Naive thymus-derived CD4-positive, alpha-beta T cell (primary cell): ENCODE results near the gene KRT23. TPM values are rescaled to one million over a fixed set of nuclear protein-coding genes. Genes with fewer than 3 reads are reported as not detected.
A peak's percentile ranks its signal among the peaks of the same experiment; 100 is the strongest.

ENCODE experiments used
- ATAC-seq: fragments of 150-1000 bp; cut with Tn5 transposase; 2 replicates; pipeline ENCODE4 v1.10.0; 2021; ENCODE audit warnings: mild to moderate bottlenecking, moderate library complexity
- CTCF ChIA-PET: fragments of 350-600 bp; sonication (Branson Sonifier 250); formaldehyde crosslinking; loops from one replicate; lab custom pipeline; 2021; ENCODE audit warnings: antibody characterized with exemption; lab: Charles Lee
- POLR2A ChIA-PET: fragments of 350-600 bp; sonication (Branson Sonifier 250); formaldehyde crosslinking; loops from one replicate; lab custom pipeline; 2021; ENCODE audit warnings: antibody characterized with exemption, inconsistent platforms; lab: Charles Lee
- DNase-seq, 9 donors: peaks; one replicate each; pipeline versions ENCODE4 v3.0.0 to v3.0.0-alpha.2; 2020 to 2022; ENCODE audit warnings: mixed read lengths in 1 of 9
- H3K27ac ChIP-seq: one replicate; pipeline ENCODE4 v1.7.0; 2013; ENCODE audit warnings: mild to moderate bottlenecking, low read depth, low read length, moderate library complexity
- H3K27me3 ChIP-seq, 2 donors: one replicate each; pipeline ENCODE4 v1.7.0; 2013; ENCODE audit warnings: low read length in 2 of 2, mild to moderate bottlenecking in 2 of 2, moderate library complexity in 2 of 2; ENCODE audit not compliant: control insufficient read depth in 2 of 2, insufficient read depth in 2 of 2
- H3K36me3 ChIP-seq, 3 experiments: 1 replicate in 2 of 3; 2 replicates in 1 of 3; pipeline ENCODE4 v1.7.0; 2013; ENCODE audit warnings: low read length in 3 of 3, mild to moderate bottlenecking in 3 of 3, moderate library complexity in 1 of 3; ENCODE audit not compliant: insufficient read depth in 3 of 3, control insufficient read depth in 2 of 3
- H3K4me1 ChIP-seq, 2 donors: one replicate each; pipeline ENCODE4 v1.7.0; 2013; ENCODE audit warnings: low read length in 2 of 2, mild to moderate bottlenecking in 2 of 2, moderate library complexity in 1 of 2; ENCODE audit not compliant: control insufficient read depth in 2 of 2, insufficient read depth in 2 of 2
- H3K4me3 ChIP-seq: 2 replicates; pipeline ENCODE4 v1.7.0; 2013; ENCODE audit warnings: mild to moderate bottlenecking, low read length
- H3K9me3 ChIP-seq, 3 experiments: 1 replicate in 2 of 3; 2 replicates in 1 of 3; pipeline ENCODE4 v1.7.0; 2013; ENCODE audit warnings: low read length in 3 of 3; ENCODE audit not compliant: control insufficient read depth in 2 of 3
- H3K27ac Mint-ChIP-seq, 9 donors: one replicate each; pipeline ENCODE4 v1.8.0; 2020 to 2022; ENCODE audit warnings: mixed read lengths in 9 of 9, mild to moderate bottlenecking in 8 of 9, moderate library complexity in 5 of 9, inconsistent platforms in 2 of 9
- H3K27me3 Mint-ChIP-seq, 5 donors: one replicate each; pipeline ENCODE4 v1.8.0; 2021 to 2022; ENCODE audit warnings: mixed read lengths in 5 of 5, mild to moderate bottlenecking in 1 of 5
- H3K36me3 Mint-ChIP-seq, 5 donors: one replicate each; pipeline ENCODE4 v1.8.0; 2020 to 2022; ENCODE audit warnings: mixed read lengths in 5 of 5, mild to moderate bottlenecking in 3 of 5, inconsistent platforms in 1 of 5
- H3K4me1 Mint-ChIP-seq, 7 donors: one replicate each; pipeline ENCODE4 v1.8.0; 2020 to 2022; ENCODE audit warnings: mixed read lengths in 7 of 7, mild to moderate bottlenecking in 3 of 7, inconsistent platforms in 1 of 7
- H3K4me3 Mint-ChIP-seq, 10 donors: one replicate each; pipeline ENCODE4 v1.8.0; 2020 to 2022; ENCODE audit warnings: mild to moderate bottlenecking in 10 of 10, mixed read lengths in 10 of 10, moderate library complexity in 6 of 10, inconsistent platforms in 2 of 10
- H3K9me3 Mint-ChIP-seq, 11 donors: one replicate each; pipeline ENCODE4 v1.8.0; 2020 to 2022; ENCODE audit warnings: mixed read lengths in 11 of 11, mild to moderate bottlenecking in 4 of 11, inconsistent platforms in 1 of 11, moderate library complexity in 1 of 11
- intact Hi-C, 2 donors: fragments of 100-400 bp; cut with micrococcal nuclease; formaldehyde crosslinking; loops; one replicate each; pipeline ENCODE4 v1.15.1; 2023
- polyA plus RNA-seq, 2 donors: library from polyadenylated mRNA; unstranded; fragments of 300-500 nt; fragmentation: Illumina TruSeq; gene quantifications; one replicate each; pipeline ENCODE4 v1.2.3, GENCODE V29; 2021
- total RNA-seq, 6 experiments: library from RNA in 5 of 6; stranded (reverse) in 5 of 6; gene quantifications; 1 replicate in 5 of 6; 2 replicates in 1 of 6; pipeline ENCODE4 v1.2.3 and lab custom pipeline; 2021 to 2026

KRT23 gene
- total and polyA plus RNA-seq, 7 experiments from 2014 or later = 0.83 TPM; not detected in 6

DNA sequence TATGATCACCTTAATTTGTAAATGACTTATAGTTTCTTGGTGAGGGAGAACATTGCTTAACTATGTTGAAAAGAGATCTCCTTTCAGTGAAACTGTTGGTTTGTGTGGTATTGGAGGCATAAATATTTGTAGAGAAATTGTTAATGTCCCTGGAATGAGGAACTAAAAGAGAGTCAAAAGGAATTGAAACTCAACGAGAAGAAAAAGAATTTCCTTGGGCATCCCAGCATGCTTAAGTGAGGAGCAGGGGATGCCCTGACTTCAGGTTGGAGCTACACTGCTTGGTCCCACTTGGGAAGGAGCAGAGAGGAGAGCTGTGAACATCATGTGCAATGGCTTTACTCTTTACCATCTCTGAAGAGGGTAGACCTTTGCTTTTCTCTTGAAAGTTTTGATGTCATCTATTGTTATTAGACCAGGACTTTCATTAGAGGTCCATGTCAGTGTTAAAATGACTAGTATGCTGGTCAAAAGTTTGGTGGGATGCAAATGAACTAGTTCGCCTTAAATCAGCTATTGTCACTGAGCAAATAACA, 21.7 kb downstream of the KRT23 start:
- DNase-seq = no peak
- no peak overlapping the region for H3K4me3 Mint-ChIP-seq
- peaks cover 4 to 12% (median 8%) of the 10 kb centered on the region in 5 donors for H3K27me3 Mint-ChIP-seq
- intact Hi-C loops = no loop called here
- H3K4me1 Mint-ChIP-seq = peaks cover 0 to under 1% (median 0%) of the 10 kb centered on the region in 7 donors
- Histone ChIP-seq H3K27ac (no peak overlapping the region), H3K4me3 (no peak overlapping the region), H3K27me3 (no peaks in the 10 kb centered on the region), H3K9me3 (no peaks in the 10 kb centered on the region), H3K4me1 (peaks cover 0 to 3% of the 10 kb centered on the region in 2 donors), H3K36me3 (no peaks in the 10 kb centered on the region)
- no peaks in the 10 kb centered on the region for H3K9me3 Mint-ChIP-seq
- CTCF ChIA-PET = interaction anchor here (1.3 to 2.5 kb wide), 2 partner anchors 407 to 733 kb away, joined by 8 read pairs; no protein-coding TSS in a partner anchor
- POLR2A ChIA-PET = no interaction called here
- no peaks in the 10 kb centered on the region for H3K36me3 Mint-ChIP-seq
- ATAC-seq = peak; percentile 22
- H3K27ac Mint-ChIP-seq = no peak overlapping the region

GRCh38 chr17:40915199-40915661, 22.2 kb downstream of the KRT23 start:
- no peak overlapping the region for H3K27ac ChIP-seq
- H3K4me1 ChIP-seq = peaks cover 0 to 3% of the 10 kb centered on the region in 2 donors
- Mint-ChIP-seq H3K36me3 (no peaks in the 10 kb centered on the region), H3K9me3 (no peaks in the 10 kb centered on the region), H3K4me3 (no peak overlapping the region), H3K27ac (no peak overlapping the region), H3K4me1 (no peaks in the 10 kb centered on the region), H3K27me3 (peaks cover 4 to 12% (median 8%) of the 10 kb centered on the region in 5 donors)
- H3K36me3 ChIP-seq = no peaks in the 10 kb centered on the region
- peaks cover 0 to 4% of the 10 kb centered on the region in 2 donors for H3K27me3 ChIP-seq
- H3K4me3 ChIP-seq = no peak overlapping the region
- ChIA-PET CTCF (interaction anchor here (1.3 to 2.5 kb wide), 2 partner anchors 407 to 733 kb away, joined by 8 read pairs; no protein-coding TSS in a partner anchor), POLR2A (no interaction called here)
- intact Hi-C loops = no loop called here
- ATAC-seq = peak; percentile 65
- H3K9me3 ChIP-seq = no peaks in the 10 kb centered on the region
- no peak for DNase-seq

- CTCF ChIA-PET = interaction anchor here (0.6 to 2.9 kb wide), 7 partner anchors 9 to 749 kb away, joined by 3 to 10 read pairs (median 3); no protein-coding TSS in a partner anchor
- Mint-ChIP-seq H3K36me3 (no peaks in the 10 kb centered on the region), H3K27me3 (peaks cover 4 to 17% (median 7%) of the 10 kb centered on the region in 5 donors), H3K27ac (no peak overlapping the region), H3K9me3 (no peaks in the 10 kb centered on the region), H3K4me1 (no peaks in the 10 kb centered on the region), H3K4me3 (no peak overlapping the region)
- Histone ChIP-seq H3K27me3 (peaks cover 0 to 7% of the 10 kb centered on the region in 2 donors), H3K9me3 (no peaks in the 10 kb centered on the region), H3K27ac (no peak overlapping the region), H3K36me3 (no peaks in the 10 kb centered on the region), H3K4me3 (no peak overlapping the region), H3K4me1 (no peaks in the 10 kb centered on the region)
- POLR2A ChIA-PET = interaction anchor here (0.6 kb wide), 1 partner anchor 404 kb away, joined by 3 read pairs; no protein-coding TSS in a partner anchor
- ATAC-seq (no peak), DNase-seq (no peak)
- intact Hi-C loops = no loop called here
These were observed 23.2 kb downstream of the KRT23 start for GRCh38 chr17:40914075-40914855.

DNA sequence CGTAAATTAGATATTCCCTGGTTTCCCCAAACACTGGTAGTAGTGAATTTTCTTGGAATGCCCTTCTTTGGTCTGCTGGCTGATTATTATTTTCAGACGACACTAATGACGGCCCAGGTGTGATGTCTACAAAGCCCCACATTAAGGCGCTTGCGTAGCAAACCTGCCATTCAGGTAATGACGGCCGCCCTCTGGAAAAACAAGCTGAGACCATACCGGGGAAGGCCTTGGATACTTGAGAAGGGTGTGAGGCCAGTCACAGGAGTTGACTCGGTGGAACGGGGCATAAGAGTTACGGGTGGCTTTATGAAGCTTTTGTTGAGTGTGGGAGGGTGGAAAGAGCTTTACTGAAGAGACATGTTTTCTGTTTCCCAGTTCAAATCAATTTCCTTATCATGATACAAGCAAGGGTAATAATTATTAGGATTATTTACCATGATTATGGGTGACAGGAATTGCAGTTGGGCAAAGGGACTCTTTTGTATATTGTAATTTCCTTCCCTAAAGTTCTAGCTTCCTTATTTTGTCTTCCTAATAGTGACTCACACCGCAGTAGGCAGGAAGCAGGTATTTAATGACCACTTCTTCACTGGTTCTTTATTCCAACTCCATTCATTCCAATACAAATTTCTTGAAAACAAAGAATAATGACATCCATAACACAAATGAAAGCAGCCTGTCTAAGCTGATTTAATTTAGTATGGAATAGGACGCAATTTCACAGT, 24.8 kb downstream of the KRT23 start:
- peaks cover 5 to 7% of the 10 kb centered on the region in 2 donors for H3K27me3 ChIP-seq
- H3K36me3 ChIP-seq = no peaks in the 10 kb centered on the region
- Mint-ChIP-seq H3K4me1 (no peaks in the 10 kb centered on the region), H3K27ac (no peak overlapping the region), H3K27me3 (peaks cover 18 to 27% (median 21%) of the 10 kb centered on the region in 5 donors), H3K36me3 (no peaks in the 10 kb centered on the region), H3K9me3 (no peaks in the 10 kb centered on the region), H3K4me3 (no peak overlapping the region)
- CTCF ChIA-PET = interaction anchor here (1.3 to 2.9 kb wide), 3 partner anchors 637 to 750 kb away, joined by 3 to 10 read pairs (median 4); no protein-coding TSS in a partner anchor
- DNase-seq (no peak), ATAC-seq (peak; percentile 61)
- H3K27ac ChIP-seq = no peak overlapping the region
- no peaks in the 10 kb centered on the region for H3K9me3 ChIP-seq
- no peak overlapping the region for H3K4me3 ChIP-seq
- POLR2A ChIA-PET = interaction anchor here (0.5 kb wide), 1 partner anchor 781 kb away, joined by 6 read pairs; no protein-coding TSS in a partner anchor
- no peaks in the 10 kb centered on the region for H3K4me1 ChIP-seq
- intact Hi-C loops = no loop called here

DNA sequence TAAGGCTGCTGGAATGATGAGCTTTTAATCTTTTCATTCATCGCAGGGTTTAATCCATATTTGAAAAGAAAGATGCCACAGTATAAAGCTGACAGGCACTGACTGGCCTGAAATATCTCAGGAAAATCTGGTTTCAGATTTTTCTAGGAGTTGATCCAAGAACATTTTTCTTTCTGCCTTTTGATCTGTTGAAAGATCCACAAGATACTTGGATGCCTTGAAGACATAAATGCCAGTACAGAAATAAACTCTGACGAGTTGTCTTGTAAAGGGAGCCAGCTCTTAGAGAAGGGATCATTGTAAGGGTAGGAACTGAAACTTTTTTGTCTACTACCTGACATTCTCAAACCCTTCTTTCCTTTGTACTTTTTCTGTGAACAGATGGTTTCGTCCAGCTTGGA, 27.0 kb downstream of the KRT23 start:
- DNase-seq = no peak
- intact Hi-C loops = no loop called here
- peaks cover 21 to 39% (median 34%) of the 10 kb centered on the region in 5 donors for H3K27me3 Mint-ChIP-seq

GRCh38 chr17:40909755-40910154, 27.7 kb downstream of the KRT23 start:
- H3K4me3 ChIP-seq = no peak overlapping the region
- no peaks in the 10 kb centered on the region for H3K4me1 Mint-ChIP-seq
- no peak overlapping the region for H3K27ac Mint-ChIP-seq
- H3K27ac ChIP-seq = no peak overlapping the region
- H3K36me3 Mint-ChIP-seq = no peaks in the 10 kb centered on the region
- H3K9me3 ChIP-seq = no peaks in the 10 kb centered on the region
- ChIA-PET CTCF (interaction anchor here (0.7 to 4.6 kb wide), 9 partner anchors 15 to 758 kb away, joined by 3 to 32 read pairs (median 5); no protein-coding TSS in a partner anchor), POLR2A (interaction anchor here (1.1 kb wide), 1 partner anchor 412 kb away, joined by 3 read pairs; no protein-coding TSS in a partner anchor)
- no peak for ATAC-seq
- intact Hi-C loops = loop anchor here (1.0 kb wide), 8 partner anchors 52 to 757 kb away; no protein-coding TSS in a partner anchor
- no peaks in the 10 kb centered on the region for H3K9me3 Mint-ChIP-seq
- H3K36me3 ChIP-seq = no peaks in the 10 kb centered on the region
- H3K27me3 Mint-ChIP-seq = peaks cover 22 to 41% (median 36%) of the 10 kb centered on the region in 5 donors
- peaks cover 5 to 7% of the 10 kb centered on the region in 2 donors for H3K27me3 ChIP-seq
- no peak for DNase-seq
- no peaks in the 10 kb centered on the region for H3K4me1 ChIP-seq
- H3K4me3 Mint-ChIP-seq = no peak overlapping the region

More for the DNA sequence above, 27.0 kb downstream of the KRT23 start:
- no peaks in the 10 kb centered on the region for H3K4me1 Mint-ChIP-seq
- peaks cover 5 to 7% of the 10 kb centered on the region in 2 donors for H3K27me3 ChIP-seq
- H3K27ac ChIP-seq = no peak overlapping the region
- no peak for ATAC-seq
- H3K4me3 Mint-ChIP-seq = no peak overlapping the region
- H3K9me3 ChIP-seq = no peaks in the 10 kb centered on the region
- no peaks in the 10 kb centered on the region for H3K9me3 Mint-ChIP-seq
- H3K4me3 ChIP-seq = no peak overlapping the region
- ChIA-PET POLR2A (interaction anchor here (1.1 kb wide), 1 partner anchor 412 kb away, joined by 3 read pairs; no protein-coding TSS in a partner anchor), CTCF (interaction anchor here (0.7 to 4.6 kb wide), 9 partner anchors 15 to 758 kb away, joined by 3 to 31 read pairs (median 3); no protein-coding TSS in a partner anchor)
- H3K36me3 Mint-ChIP-seq = no peaks in the 10 kb centered on the region
- H3K27ac Mint-ChIP-seq = no peak overlapping the region
- no peaks in the 10 kb centered on the region for H3K36me3 ChIP-seq
- H3K4me1 ChIP-seq = no peaks in the 10 kb centered on the region
